CD4-positive, alpha-beta T cell (primary cell): ENCODE measurements around the gene EBPL. TPM values are rescaled to one million over a fixed set of nuclear protein-coding genes. Genes with fewer than 3 reads are reported as not detected.
A peak's percentile ranks its signal among the peaks of the same experiment; 100 is the strongest.

Experiments
- ATAC-seq: fragments of 200-7000 bp; cut with Tn5 transposase; one replicate; pipeline ENCODE4 v1.10.0; 2022; ENCODE audit warnings: mild to moderate bottlenecking; ENCODE audit not compliant: poor library complexity
- CTCF ChIA-PET: fragments of 350-600 bp; sonication (Branson Sonifier 250); formaldehyde crosslinking; loops from one replicate; lab custom pipeline; 2021; ENCODE audit warnings: antibody characterized with exemption, inconsistent platforms; lab: Charles Lee
- POLR2A ChIA-PET: fragments of 350-600 bp; sonication (Branson Sonifier 250); formaldehyde crosslinking; loops from one replicate; lab custom pipeline; 2021; ENCODE audit warnings: antibody characterized with exemption, inconsistent platforms; lab: Charles Lee
- DNase-seq, 14 experiments: peaks; one replicate each; pipeline ENCODE4 v3.0.0-alpha.2; 2013 to 2020; ENCODE audit warnings: mixed read lengths in 2 of 14
- H3K27ac ChIP-seq, 2 donors: one replicate each; pipeline versions ENCODE4 v1.5.1 to v1.7.0; 2013; ENCODE audit warnings: low read length in 2 of 2, low read depth in 1 of 2, mild to moderate bottlenecking in 1 of 2
- H3K27me3 ChIP-seq, 2 experiments: 1 replicate in 1 of 2; 2 replicates in 1 of 2; pipeline versions ENCODE4 v1.6.1 to v1.7.0; 2013; ENCODE audit warnings: low read length in 2 of 2, control low read depth in 1 of 2, mild to moderate bottlenecking in 1 of 2, moderate library complexity in 1 of 2; ENCODE audit not compliant: insufficient read depth in 2 of 2, control insufficient read depth in 1 of 2
- H3K36me3 ChIP-seq: one replicate; pipeline ENCODE4 v1.6.1; 2013; ENCODE audit warnings: low read length, control low read depth; ENCODE audit not compliant: insufficient read depth
- H3K4me1 ChIP-seq: one replicate; pipeline ENCODE4 v1.6.1; 2013; ENCODE audit warnings: low read length, control low read depth; ENCODE audit not compliant: insufficient read depth
- H3K4me3 ChIP-seq: one replicate; pipeline ENCODE4 v1.5.1; 2013; ENCODE audit warnings: mild to moderate bottlenecking, low read length, moderate library complexity
- H3K9me3 ChIP-seq, 2 experiments: 1 replicate in 1 of 2; 2 replicates in 1 of 2; pipeline versions ENCODE4 v1.6.1 to v1.7.0; 2013; ENCODE audit warnings: low read length in 2 of 2, mild to moderate bottlenecking in 2 of 2, control low read depth in 1 of 2, moderate library complexity in 1 of 2; ENCODE audit not compliant: control insufficient read depth in 1 of 2, insufficient read depth in 1 of 2
- H3K27ac Mint-ChIP-seq: one replicate; pipeline ENCODE4 v1.8.0; 2020; ENCODE audit warnings: mixed read lengths
- H3K27me3 Mint-ChIP-seq: one replicate; pipeline ENCODE4 v1.8.0; 2021; ENCODE audit warnings: mixed read lengths
- H3K36me3 Mint-ChIP-seq: one replicate; pipeline ENCODE4 v1.8.0; 2021; ENCODE audit warnings: low read depth, mixed read lengths
- H3K4me1 Mint-ChIP-seq: one replicate; pipeline ENCODE4 v1.8.0; 2021; ENCODE audit warnings: low read depth, mixed read lengths
- H3K4me3 Mint-ChIP-seq: one replicate; pipeline ENCODE4 v1.8.0; 2020; ENCODE audit warnings: mild to moderate bottlenecking, mixed read lengths
- H3K9me3 Mint-ChIP-seq: one replicate; pipeline ENCODE4 v1.8.0; 2020; ENCODE audit warnings: mixed read lengths
- CTCF ChIP-seq: fragments of 200-600 bp; IDR thresholded peaks from one replicate; pipeline ENCODE4 v1.8.0; 2022; ENCODE audit warnings: antibody characterized with exemption, mild to moderate bottlenecking
- intact Hi-C, 2 experiments: fragments of 100-400 bp; cut with DNase I in 1 of 2; cut with micrococcal nuclease in 1 of 2; formaldehyde crosslinking; loops; one replicate each; pipeline versions ENCODE4 v1.15.1 to v1.9.0; 2023 to 2025; cut with DNase I, micrococcal nuclease
- total RNA-seq, 174 experiments: library from RNA in 2 of 174; stranded (reverse) in 2 of 174; gene quantifications; one replicate each; pipeline ENCODE4 v1.2.3 and lab custom pipeline; 2021 to 2026

Gene EBPL
- total RNA-seq, 2 experiments from 2014 or later, result 22.3 to 23.2 TPM

- TF ChIP-seq CTCF, result no peak
- peak in 2 of 14 experiments; percentile 8 to 21 for DNase-seq
- Mint-ChIP-seq H3K27me3 (no peaks in the 10 kb centered on the region), H3K36me3 (no peaks in the 10 kb centered on the region), H3K9me3 (no peaks in the 10 kb centered on the region), H3K4me1 (peaks cover 20% of the 10 kb centered on the region), H3K27ac (no peak overlapping the region), H3K4me3 (no peak overlapping the region)
- H3K9me3 ChIP-seq, result no peaks in the 10 kb centered on the region
- CTCF ChIA-PET, result no interaction called here
- POLR2A ChIA-PET, result no interaction called here
- peaks cover 7% of the 10 kb centered on the region for H3K4me1 ChIP-seq
- H3K4me3 ChIP-seq, result no peak overlapping the region
- no peaks in the 10 kb centered on the region for H3K36me3 ChIP-seq
- no peak overlapping the region for H3K27ac ChIP-seq
- intact Hi-C loops, result no loop called here
- H3K27me3 ChIP-seq, result no peaks in the 10 kb centered on the region
- ATAC-seq, result no peak
Measured at GRCh38 chr13:49643035-49643646, 48.1 kb downstream of the EBPL start.

GRCh38 chr13:49641801-49642291 is 49.4 kb downstream of the EBPL start:
- Histone ChIP-seq H3K27ac (no peak overlapping the region), H3K36me3 (no peaks in the 10 kb centered on the region), H3K4me3 (no peak overlapping the region), H3K9me3 (no peaks in the 10 kb centered on the region), H3K4me1 (peaks cover 7% of the 10 kb centered on the region), H3K27me3 (no peaks in the 10 kb centered on the region)
- H3K27me3 Mint-ChIP-seq, result no peaks in the 10 kb centered on the region
- no peaks in the 10 kb centered on the region for H3K36me3 Mint-ChIP-seq
- no peak overlapping the region for H3K4me3 Mint-ChIP-seq
- intact Hi-C loops, result no loop called here
- DNase-seq (peak in 3 of 14 experiments; percentile 5 to 68 (median 58)), ATAC-seq (no peak)
- H3K9me3 Mint-ChIP-seq, result no peaks in the 10 kb centered on the region
- POLR2A ChIA-PET, result interaction anchor here (1.1 kb wide), 1 partner anchor 14 kb away, joined by 4 read pairs; the partner anchor contains the start of gene ARL11
- H3K4me1 Mint-ChIP-seq, result peaks cover 20% of the 10 kb centered on the region
- no peak for TF ChIP-seq CTCF
- CTCF ChIA-PET, result interaction anchor here (0.5 kb wide), 1 partner anchor 234 kb away, joined by 3 read pairs; no protein-coding TSS in a partner anchor
- H3K27ac Mint-ChIP-seq, result no peak overlapping the region

GRCh38 chr13:49638744-49639072 is 52.6 kb downstream of the EBPL start:
- no peaks in the 10 kb centered on the region for H3K9me3 Mint-ChIP-seq
- H3K27me3 Mint-ChIP-seq, result no peaks in the 10 kb centered on the region
- intact Hi-C loops, result no loop called here
- ChIA-PET POLR2A (no interaction called here), CTCF (no interaction called here)
- H3K36me3 Mint-ChIP-seq, result no peaks in the 10 kb centered on the region
- no peaks in the 10 kb centered on the region for H3K9me3 ChIP-seq
- no peak overlapping the region for H3K27ac ChIP-seq
- no peak overlapping the region for H3K4me3 Mint-ChIP-seq
- ATAC-seq (no peak), DNase-seq (no peak)
- no peaks in the 10 kb centered on the region for H3K36me3 ChIP-seq
- H3K4me1 ChIP-seq, result peaks cover 15% of the 10 kb centered on the region
- H3K27me3 ChIP-seq, result no peaks in the 10 kb centered on the region
- no peak overlapping the region for H3K4me3 ChIP-seq
- peaks cover 26% of the 10 kb centered on the region for H3K4me1 Mint-ChIP-seq
- TF ChIP-seq CTCF, result no peak
- no peak overlapping the region for H3K27ac Mint-ChIP-seq
